ENCODE data around the gene KDM7A. TPM values are rescaled to one million over a fixed set of nuclear protein-coding genes. Genes with fewer than 3 reads are reported as not detected.

KDM7A gene
- total RNA-seq, 1 experiment from 2014 or later, result 6.6 TPM

- WGBS (ENCODE audit: extremely low coverage, insufficient read length, low lambda C conversion rate), result no CpG with 5 or more reads among the region's 1 CpG
- Histone ChIP-seq H4K20me1 (ENCODE audit: control insufficient read depth, insufficient read depth, insufficient read length) (no peaks in the 10 kb centered on the region), H3K9me3 (ENCODE audit: control insufficient read depth, low read depth, low read length) (no peaks in the 10 kb centered on the region), H2BK5ac (ENCODE audit: insufficient read length, low read length) (no peak overlapping the region), H2BK20ac (ENCODE audit: low read depth, low read length, poor library complexity, severe bottlenecking) (no peak overlapping the region), H2AK5ac (ENCODE audit: insufficient read length, low read length) (no peak overlapping the region), H3K9ac (ENCODE audit: extremely low read depth, insufficient read length, low read length) (no peak overlapping the region), H2AFZ (ENCODE audit: low read length) (no peak overlapping the region), H3K4me2 (ENCODE audit: insufficient read depth, insufficient read length, low read length) (no peak overlapping the region), H4K5ac (ENCODE audit: insufficient read length, low read depth, low read length) (no peak overlapping the region), H3K4me1 (ENCODE audit: insufficient read depth, low read length) (no peaks in the 10 kb centered on the region), H2BK120ac (ENCODE audit: low read depth, low read length, poor library complexity, severe bottlenecking) (no peak overlapping the region), H3K79me1 (ENCODE audit: insufficient read depth, low read depth, low read length, poor library complexity, severe bottlenecking) (no peaks in the 10 kb centered on the region), H3K56ac (ENCODE audit: insufficient read length, low read depth, low read length) (no peak overlapping the region), H2BK15ac (ENCODE audit: low read depth, low read length) (no peak overlapping the region), H3K14ac (ENCODE audit: insufficient read depth, low read length) (no peak overlapping the region), H3K23ac (ENCODE audit: insufficient read length, low read depth, low read length) (no peak overlapping the region), H3K4ac (ENCODE audit: low read depth, low read length) (no peak overlapping the region), H4K91ac (ENCODE audit: insufficient read length, low read depth, low read length) (no peak overlapping the region), H3K18ac (ENCODE audit: insufficient read length, low read depth, low read length) (no peak overlapping the region), H3K27ac (ENCODE audit: insufficient read length, low read depth, low read length) (no peak overlapping the region), H3K79me2 (ENCODE audit: insufficient read depth, low read length) (no peaks in the 10 kb centered on the region; the same call in 1 of the 2 replicates), H4K8ac (replicated peaks; ENCODE audit: insufficient read length, low read depth, low read length) (no peak overlapping the region), H3T11ph (ENCODE audit: low read length) (no peak overlapping the region), H3K27me3 (ENCODE audit: insufficient read depth, low read length) (no peaks in the 10 kb centered on the region), H3K23me2 (ENCODE audit: insufficient read length, low read depth, low read length, poor library complexity, severe bottlenecking) (no peaks in the 10 kb centered on the region), H2BK12ac (ENCODE audit: insufficient read length, low read depth, low read length) (no peak overlapping the region)
- H3K36me3 Mint-ChIP-seq (ENCODE audit: insufficient read depth in 1 of 3, low read depth in 3 of 3), result peaks cover 32 to 61% (median 56%) of the 10 kb centered on the region in 3 experiments
- H3K4me1 Mint-ChIP-seq, result no peaks in the 10 kb centered on the region
- no peaks in the 10 kb centered on the region for H3K27me3 Mint-ChIP-seq (ENCODE audit: low read depth)
- H3K9me3 Mint-ChIP-seq, result no peaks in the 10 kb centered on the region
- DNase-seq, result no peak
- H3K27ac Mint-ChIP-seq, result peak overlapping the region in 1 of 3 experiments; percentile 5; a peak in 2 of 7 replicates
- no peak overlapping the region for H3K4me3 Mint-ChIP-seq
- TF ChIP-seq, protein P1, sequence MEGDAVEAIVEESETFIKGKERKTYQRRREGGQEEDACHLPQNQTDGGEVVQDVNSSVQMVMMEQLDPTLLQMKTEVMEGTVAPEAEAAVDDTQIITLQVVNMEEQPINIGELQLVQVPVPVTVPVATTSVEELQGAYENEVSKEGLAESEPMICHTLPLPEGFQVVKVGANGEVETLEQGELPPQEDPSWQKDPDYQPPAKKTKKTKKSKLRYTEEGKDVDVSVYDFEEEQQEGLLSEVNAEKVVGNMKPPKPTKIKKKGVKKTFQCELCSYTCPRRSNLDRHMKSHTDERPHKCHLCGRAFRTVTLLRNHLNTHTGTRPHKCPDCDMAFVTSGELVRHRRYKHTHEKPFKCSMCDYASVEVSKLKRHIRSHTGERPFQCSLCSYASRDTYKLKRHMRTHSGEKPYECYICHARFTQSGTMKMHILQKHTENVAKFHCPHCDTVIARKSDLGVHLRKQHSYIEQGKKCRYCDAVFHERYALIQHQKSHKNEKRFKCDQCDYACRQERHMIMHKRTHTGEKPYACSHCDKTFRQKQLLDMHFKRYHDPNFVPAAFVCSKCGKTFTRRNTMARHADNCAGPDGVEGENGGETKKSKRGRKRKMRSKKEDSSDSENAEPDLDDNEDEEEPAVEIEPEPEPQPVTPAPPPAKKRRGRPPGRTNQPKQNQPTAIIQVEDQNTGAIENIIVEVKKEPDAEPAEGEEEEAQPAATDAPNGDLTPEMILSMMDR (conservative IDR thresholded peaks at IDR 0.05), result no peak
These were observed 83.4 kb downstream of the KDM7A start for GRCh38 chr7:140093375-140093774.

Measured in H9 (cell line).